H1 (cell line): ENCODE data around the gene INTS1. TPM values are rescaled to one million over a fixed set of nuclear protein-coding genes. Genes with fewer than 3 reads are reported as not detected.

Experiments used
- CTCF ChIA-PET: fragments of 300-600 bp; sonication (Branson Sonifier 250); formaldehyde crosslinking; loops from one replicate; lab custom pipeline; 2021; ENCODE audit not compliant: partially characterized antibody; lab: Charles Lee
- POLR2A ChIA-PET: fragments of 300-600 bp; sonication (Branson Sonifier 250); formaldehyde crosslinking; loops from one replicate; lab custom pipeline; 2021; ENCODE audit warnings: inconsistent platforms; ENCODE audit not compliant: partially characterized antibody; lab: Charles Lee
- DNase-seq, 2 experiments: peaks; one replicate each; pipeline versions ENCODE4 v3.0.0 to v3.0.0-alpha.2; 2010 to 2022; ENCODE audit warnings: low spot score in 2 of 2, low read depth in 1 of 2, mixed read lengths in 1 of 2
- FAIRE-seq: peaks from 2 replicates; lab custom pipeline; 2011; peaks lifted over from hg19 to GRCh38; lab: Jason Lieb, UNC
- H2AFZ ChIP-seq: 2 replicates; pipeline ENCODE4 v1.8.1; 2012; ENCODE audit warnings: low read length, inconsistent platforms
- H2AK5ac ChIP-seq: 2 replicates; pipeline ENCODE4 v1.6.1; 2013; ENCODE audit warnings: low read depth, low read length
- H2BK120ac ChIP-seq: replicated peaks from 2 replicates; pipeline ENCODE3; 2013; ENCODE audit warnings: low read depth, low read length, inconsistent platforms
- H2BK12ac ChIP-seq: 2 replicates; pipeline ENCODE4 v1.6.1; 2013; ENCODE audit warnings: low read depth, low read length
- H2BK15ac ChIP-seq: 2 replicates; pipeline ENCODE4 v1.6.1; 2013; ENCODE audit warnings: low read length
- H2BK20ac ChIP-seq: 2 replicates; pipeline ENCODE4 v1.6.1; 2013; ENCODE audit warnings: low read length
- H2BK5ac ChIP-seq: 2 replicates; pipeline ENCODE4 v1.6.1; 2013; ENCODE audit warnings: low read depth, low read length
- H3K14ac ChIP-seq: 2 replicates; pipeline ENCODE4 v1.6.1; 2013; ENCODE audit warnings: inconsistent platforms; ENCODE audit not compliant: insufficient read length
- H3K18ac ChIP-seq: 2 replicates; pipeline ENCODE4 v1.6.1; 2013; ENCODE audit warnings: low read length; ENCODE audit errors: extremely low read depth
- H3K23ac ChIP-seq: 2 replicates; pipeline ENCODE4 v1.6.1; 2013; ENCODE audit warnings: inconsistent platforms; ENCODE audit not compliant: insufficient read length
- H3K23me2 ChIP-seq: 2 replicates; pipeline ENCODE4 v1.6.1; 2013; ENCODE audit warnings: low read depth, low read length
- H3K27ac ChIP-seq: 2 replicates; pipeline ENCODE4 v1.6.1; 2011; ENCODE audit warnings: low read depth, low read length, inconsistent platforms
- H3K27me3 ChIP-seq, 4 experiments: replicated peaks in 1 of 4; 1 replicate in 1 of 4; 2 replicates in 3 of 4; pipeline versions ENCODE4 v1.6.1 to v1.8.1; 2011 to 2013; ENCODE audit warnings: low read length in 3 of 4, mild to moderate bottlenecking in 3 of 4, inconsistent platforms in 2 of 4, mixed read lengths in 2 of 4, moderate library complexity in 1 of 4; ENCODE audit not compliant: control insufficient read depth in 3 of 4, insufficient read depth in 3 of 4; ENCODE audit errors: extremely low read depth in 1 of 4
- H3K36me3 ChIP-seq, 4 experiments: 2 replicates each; pipeline versions ENCODE4 v1.6.1 to v1.8.1; 2011 to 2013; ENCODE audit warnings: mild to moderate bottlenecking in 4 of 4, low read length in 3 of 4, moderate library complexity in 2 of 4, control low read depth in 1 of 4, inconsistent platforms in 1 of 4; ENCODE audit not compliant: insufficient read depth in 4 of 4, control insufficient read depth in 2 of 4
- H3K4ac ChIP-seq: replicated peaks from 2 replicates; pipeline ENCODE3; 2013; ENCODE audit warnings: low read length, low read depth, mixed read lengths, inconsistent platforms; ENCODE audit not compliant: insufficient read length
- H3K4me1 ChIP-seq, 4 experiments: replicated peaks in 1 of 4; 1 replicate in 1 of 4; 2 replicates in 3 of 4; pipeline versions ENCODE4 v1.6.1 to v1.8.1; 2011 to 2013; ENCODE audit warnings: low read length in 3 of 4, inconsistent platforms in 2 of 4, mixed read lengths in 1 of 4; ENCODE audit not compliant: insufficient read depth in 4 of 4, control insufficient read depth in 3 of 4
- H3K4me2 ChIP-seq, 2 experiments: 2 replicates each; pipeline versions ENCODE4 v1.6.1 to v1.8.1; 2011 to 2013; ENCODE audit warnings: low read depth in 2 of 2, low read length in 2 of 2, control low read depth in 1 of 2, inconsistent platforms in 1 of 2, mild to moderate bottlenecking in 1 of 2; ENCODE audit not compliant: insufficient read depth in 1 of 2
- H3K4me3 ChIP-seq, 4 experiments: fragments of 200-600, 300-600 bp in 1 of 4; sonication (generic), shearing (Covaris generic), sonication (Bioruptor Twin) in 1 of 4; 2 replicates each; pipeline versions ENCODE4 v1.5.1 to v1.8.1; 2011 to 2016; ENCODE audit warnings: low read length in 4 of 4, low read depth in 3 of 4, control low read depth in 2 of 4, inconsistent platforms in 2 of 4, mild to moderate bottlenecking in 2 of 4, mixed read lengths in 1 of 4, moderate library complexity in 1 of 4; ENCODE audit not compliant: insufficient read depth in 2 of 4; ENCODE audit errors: extremely low read depth in 1 of 4
- H3K56ac ChIP-seq: replicated peaks from 2 replicates; pipeline ENCODE3; 2013; ENCODE audit warnings: low read depth, mild to moderate bottlenecking, mixed read lengths, low read length, inconsistent platforms; ENCODE audit not compliant: insufficient read length
- H3K79me1 ChIP-seq: 2 replicates; pipeline ENCODE4 v1.6.1; 2013; ENCODE audit warnings: low read depth, low read length, control low read depth
- H3K79me2 ChIP-seq, 2 experiments: 2 replicates each; pipeline versions ENCODE4 v1.6.1 to v1.8.1; 2012 to 2013; ENCODE audit warnings: low read length in 2 of 2, mild to moderate bottlenecking in 2 of 2, inconsistent platforms in 1 of 2; ENCODE audit not compliant: insufficient read depth in 2 of 2, control insufficient read depth in 1 of 2
- H3K9ac ChIP-seq, 4 experiments: replicated peaks in 1 of 4; 1 replicate in 1 of 4; 2 replicates in 3 of 4; pipeline versions ENCODE4 v1.6.1 to v1.8.1; 2011 to 2013; ENCODE audit warnings: low read depth in 3 of 4, low read length in 3 of 4, control low read depth in 2 of 4, mild to moderate bottlenecking in 2 of 4, moderate library complexity in 2 of 4, inconsistent platforms in 1 of 4; ENCODE audit errors: extremely low read depth in 1 of 4
- H3K9me3 ChIP-seq, 2 experiments: 2 replicates each; pipeline versions ENCODE4 v1.6.1 to v1.8.1; 2012 to 2013; ENCODE audit warnings: mild to moderate bottlenecking in 2 of 2, moderate library complexity in 2 of 2, control low read depth in 1 of 2, inconsistent platforms in 1 of 2, low read depth in 1 of 2, low read length in 1 of 2, mixed read lengths in 1 of 2; ENCODE audit not compliant: insufficient read depth in 2 of 2
- H4K20me1 ChIP-seq, 2 experiments: replicated peaks in 1 of 2; 2 replicates each; pipeline versions ENCODE3 to v1.8.1; 2011 to 2013; ENCODE audit warnings: inconsistent platforms in 2 of 2, low read length in 2 of 2, mild to moderate bottlenecking in 1 of 2; ENCODE audit not compliant: insufficient read depth in 2 of 2, control insufficient read depth in 1 of 2
- H4K5ac ChIP-seq: 2 replicates; pipeline ENCODE4 v1.6.1; 2013; ENCODE audit warnings: low read length, low read depth, mixed read lengths, inconsistent platforms; ENCODE audit not compliant: insufficient read length
- H4K8ac ChIP-seq: 2 replicates; pipeline ENCODE4 v1.8.0; 2013; ENCODE audit warnings: mild to moderate bottlenecking, moderate library complexity, low read length, inconsistent platforms; ENCODE audit not compliant: insufficient read depth; ENCODE audit errors: extremely low read depth
- H4K91ac ChIP-seq: replicated peaks from 2 replicates; pipeline ENCODE3; 2013; ENCODE audit warnings: low read length, mixed read lengths, inconsistent platforms; ENCODE audit not compliant: insufficient read length
- POLR2AphosphoS5 ChIP-seq: IDR thresholded peaks from 2 replicates; pipeline ENCODE4 v1.6.1; 2011; ENCODE audit warnings: low read depth, low read length
- RAD21 ChIP-seq, 2 experiments: IDR thresholded peaks in 1 of 2; conservative IDR thresholded peaks in 1 of 2; 2 replicates each; pipeline ENCODE4 v1.6.1; 2011; ENCODE audit warnings: low read depth in 2 of 2, low read length in 2 of 2, improper control_type of control experiment in 1 of 2, inconsistent platforms in 1 of 2, mild to moderate bottlenecking in 1 of 2, moderate library complexity in 1 of 2
- WGBS, 2 experiments: shearing (Covaris generic) in 1 of 2; methylation state at CpG; one replicate each; pipeline versions ENCODE4 v1.1.6 to v1.1.7; 2013 to 2015; ENCODE audit warnings: low lambda C conversion rate in 2 of 2, mixed read lengths in 2 of 2, inconsistent platforms in 1 of 2, low coverage in 1 of 2, missing lambda C conversion rate in 1 of 2; ENCODE audit not compliant: insufficient replicate concordance in 2 of 2, insufficient coverage in 1 of 2, insufficient read length in 1 of 2; ENCODE audit errors: extremely low coverage in 1 of 2, missing lambda C conversion rate in 1 of 2; 5-methylcytosine and 5-hydroxymethylcytosine counted together
- polyA plus RNA-seq, 7 experiments: library from polyadenylated mRNA; depleted of rRNA in 3 of 7; stranded (reverse) in 5 of 7; unstranded in 2 of 7; fragments of >200 nt in 5 of 7; fragments of 200-250 nt in 2 of 7; gene quantifications; 1 replicate in 5 of 7; 2 replicates in 1 of 7; 4 replicates in 1 of 7; pipeline versions ENCODE4 v1.2.1 to v1.2.3, GENCODE V29; 2011 to 2013; ENCODE audit warnings: missing spikeins in 2 of 7, mixed read lengths in 2 of 7
- total RNA-seq: library from RNA; stranded (reverse); fragmentation: NEBNext Ultra II Directional; extraction: Animal tissue kit (Norgen Biotek cat#: 25700); gene quantifications from 2 replicates; pipeline ENCODE4 v1.2.1, GENCODE V29; 2021

Gene INTS1
- total and polyA plus RNA-seq, 2 of the 8 experiments (the other 6 are each of a cell fraction or from before 2014, with no cell fraction given): 76.9 to 104 TPM

GRCh38 chr7:1468643-1469298, 35.4 kb downstream of the INTS1 start:
- WGBS, 2 experiments: 89% methylated on average over 24 of the region's 24 CpGs; no CpG with 5 or more reads in 1 of the 2 experiments
- TF ChIP-seq RAD21 (IDR thresholded peaks at IDR 0.05 in 1 of 2, conservative IDR thresholded peaks at IDR 0.05 in 1 of 2; ENCODE audit: low read depth in 2 of 2, low read length in 2 of 2): no peak
- TF ChIP-seq POLR2AphosphoS5: peak; percentile 60

More at GRCh38 chr7:1468643-1469298, 35.4 kb downstream of the INTS1 start:
- no peak overlapping the region; the same call in 1 of the 2 replicates for H3K18ac ChIP-seq
- DNase-seq (no peak), FAIRE-seq (no peak)
- H3K56ac ChIP-seq: no peak overlapping the region
- no peak overlapping the region for H3K4me3 ChIP-seq
- no peak overlapping the region for H3K9ac ChIP-seq
- H2BK15ac ChIP-seq: no peak overlapping the region
- H3K27ac ChIP-seq: no peak overlapping the region
- H3K9me3 ChIP-seq: no peaks in the 10 kb centered on the region
- H3K27me3 ChIP-seq: no peaks in the 10 kb centered on the region
- H2BK12ac ChIP-seq: no peak overlapping the region
- peak overlapping the region; percentile 57; the same call in 1 of the 2 replicates for H4K8ac ChIP-seq
- no peak overlapping the region for H3K4ac ChIP-seq
- H2BK120ac ChIP-seq: no peak overlapping the region
- no peak overlapping the region for H3K14ac ChIP-seq
- no peaks in the 10 kb centered on the region for H3K79me1 ChIP-seq
- no peak overlapping the region for H3K4me2 ChIP-seq
- no peak overlapping the region for H4K5ac ChIP-seq
- H2AK5ac ChIP-seq: no peak overlapping the region
- H3K23me2 ChIP-seq: no peaks in the 10 kb centered on the region
- peak overlapping the region; percentile 44; the same call in 1 of the 2 replicates for H2BK5ac ChIP-seq
- ChIA-PET POLR2A (interaction anchor here (0.7 to 1.5 kb wide), 4 partner anchors 9 to 31 kb away, joined by 3 to 7 read pairs (median 5); no protein-coding TSS in a partner anchor), CTCF (interaction anchor here (0.6 kb wide), 1 partner anchor 253 kb away, joined by 3 read pairs; no protein-coding TSS in a partner anchor)
- H4K20me1 ChIP-seq: peaks cover 0 to 4% of the 10 kb centered on the region in 2 experiments
- no peak overlapping the region for H2AFZ ChIP-seq
- H3K4me1 ChIP-seq: no peaks in the 10 kb centered on the region; a peak in 2 of 7 replicates
- peaks cover 9 to 43% (median 13%) of the 10 kb centered on the region in 4 experiments for H3K36me3 ChIP-seq
- no peak overlapping the region for H3K23ac ChIP-seq
- H3K79me2 ChIP-seq: no peaks in the 10 kb centered on the region
- no peak overlapping the region for H4K91ac ChIP-seq
- H2BK20ac ChIP-seq: no peak overlapping the region
